ENCODE measurements around the gene ARFRP1. TPM values are rescaled to one million over a fixed set of nuclear protein-coding genes. Genes with fewer than 3 reads are reported as not detected.

ARFRP1 gene
- total and polyA plus RNA-seq, 2 of the 13 experiments (the other 11 are each of a cell fraction or from before 2014, with no cell fraction given) = 32.0 to 51.1 TPM

- 0 out of 4 replicates have a peak, but pooled peaks of 1 of the 2 experiments have one; percentile 12 for TF ChIP-seq ATF4 (CRISPR knock-in tag; IDR thresholded peaks at IDR 0.05)
- no peak for TF ChIP-seq CREBL2 (CRISPR knock-in tag; IDR thresholded peaks at IDR 0.05; ENCODE audit: borderline replicate concordance)
- no peak for TF ChIP-seq SRY (CRISPR knock-in tag; IDR thresholded peaks at IDR 0.05)
- TF ChIP-seq SMC3 (IDR thresholded peaks at IDR 0.05; ENCODE audit: low read length) = no peak
- no peak for TF ChIP-seq ZMAT3 (CRISPR knock-in tag; conservative IDR thresholded peaks at IDR 0.05)
Observed at GRCh38 chr20:63744158-63744557, 36.4 kb upstream of the ARFRP1 start (continued).

- H4K20me1 ChIP-seq (ENCODE audit: insufficient read depth, low read length) = no peaks in the 10 kb centered on the region
- no peak overlapping the region for H3K27ac ChIP-seq (ENCODE audit: extremely low read length, insufficient read depth, low read length)
- DNase-seq (ENCODE audit: low spot score) (no peak), FAIRE-seq (no peak), ATAC-seq (no peak)
- H3K9me3 ChIP-seq (ENCODE audit: low read length) = no peaks in the 10 kb centered on the region
- H3K79me2 ChIP-seq (ENCODE audit: insufficient read depth, low read length) = peaks cover 16% of the 10 kb centered on the region
- peaks cover 71% of the 10 kb centered on the region for H3K4me1 ChIP-seq (ENCODE audit: insufficient read depth, low read length)
- H3K9ac ChIP-seq (ENCODE audit: insufficient read depth, low read depth, low read length) = no peak overlapping the region
- CTCF ChIA-PET (ENCODE audit: low intra/inter-chr PET ratio, low total read pairs) = no interaction called here
- no peaks in the 10 kb centered on the region for H3K27me3 ChIP-seq (ENCODE audit: control insufficient read depth in 1 of 2, insufficient read depth in 2 of 2, low read length in 2 of 2)
- 94% methylated on average over 31 of the region's 31 CpGs for whole genome bisulfite sequencing (ENCODE audit: low lambda C conversion rate)
- no peak overlapping the region for H3K4me2 ChIP-seq (ENCODE audit: low read depth, low read length)
- POLR2A ChIA-PET = interaction anchor here (1.0 to 2.7 kb wide), 6 partner anchors 9 to 213 kb away, joined by 3 to 9 read pairs (median 4); partner anchors contain the start of genes RTEL1, TPD52L2 and UCKL1
- intact Hi-C loops (cut with micrococcal nuclease; ENCODE audit: unreplicated experiment) = loop anchor here (10.0 kb wide), 1 partner anchor 121 kb away; the partner anchor contains the start of genes ABHD16B and TPD52L2
- H3K36me3 ChIP-seq (replicated peaks in 1 of 2; ENCODE audit: control insufficient read depth in 1 of 2, insufficient read depth in 2 of 2, low read length in 2 of 2) = peaks cover 17 to 27% of the 10 kb centered on the region in 2 experiments
- H2AFZ ChIP-seq (ENCODE audit: low read length) = no peak overlapping the region
- H3K4me3 ChIP-seq (replicated peaks in 1 of 3; ENCODE audit: insufficient read depth in 1 of 3, low read depth in 2 of 3, low read length in 3 of 3) = no peak overlapping the region
- BruUV-seq (replicated peaks) = TSS peak; percentile 47
- in situ Hi-C loops (cut with HindIII; ENCODE audit: extremely low pct_ligation_motif_present, low pct_unique_long_range_greater_than_20kb) = loop anchor here (5.0 kb wide), 1 partner anchor 36 kb away; the partner anchor contains the start of genes ARFRP1 and ZGPAT
- TF ChIP-seq PITX1 (CRISPR knock-in tag; IDR thresholded peaks at IDR 0.05) (0 out of 2 replicates have a peak, but pooled peaks have one; percentile 27), AGO2 (optimal IDR thresholded peaks at IDR 0.05; ENCODE audit: low read depth, low read length) (peak; percentile 94), PRDM4 (CRISPR knock-in tag; IDR thresholded peaks at IDR 0.05; ENCODE audit: borderline replicate concordance) (no peak), ZNF674 (CRISPR knock-in tag; IDR thresholded peaks at IDR 0.05; ENCODE audit: low read depth) (no peak), ZNF660 (CRISPR knock-in tag; IDR thresholded peaks at IDR 0.05; ENCODE audit: borderline replicate concordance, low read depth) (no peak), SSRP1 (CRISPR knock-in tag; IDR thresholded peaks at IDR 0.05) (0 out of 2 replicates have a peak, but pooled peaks have one; percentile 39), ZBTB4 (CRISPR knock-in tag; IDR thresholded peaks at IDR 0.05; ENCODE audit: borderline replicate concordance) (peak; percentile 23; the same call in 1 of the 2 replicates), HIVEP1 (CRISPR knock-in tag; IDR thresholded peaks at IDR 0.05) (peak; percentile 56; the same call in 1 of the 2 replicates), POLR2G (IDR thresholded peaks at IDR 0.05; ENCODE audit: low read depth, low read length) (peak; percentile 38; the same call in 1 of the 2 replicates)
Observed at GRCh38 chr20:63743210-63743970, 35.6 kb upstream of the ARFRP1 start.
